GM18951 (cell line): ENCODE measurements around the gene WDR55.
"Not testable (repeated sequence)": the region's sequence is repeated elsewhere in the genome, so short reads cannot be mapped to it uniquely, and the experiment has no call there.

Experiments
- POLR2A ChIP-seq: IDR thresholded peaks from 4 replicates; pipeline ENCODE4 v1.6.1; 2011; ENCODE audit warnings: mild to moderate bottlenecking; ENCODE audit not compliant: insufficient read length, insufficient read depth; ENCODE audit errors: extremely low read depth
- in situ Hi-C: fragments of 300-500 bp; cut with MboI; formaldehyde crosslinking; loops from one replicate; pipeline ENCODE4 v1.12.0; 2022; ENCODE audit warnings: low sequenced_read_pairs, mixed read lengths, inconsistent platforms; ENCODE audit not compliant: unreplicated experiment

The WDR55 gene

DNA sequence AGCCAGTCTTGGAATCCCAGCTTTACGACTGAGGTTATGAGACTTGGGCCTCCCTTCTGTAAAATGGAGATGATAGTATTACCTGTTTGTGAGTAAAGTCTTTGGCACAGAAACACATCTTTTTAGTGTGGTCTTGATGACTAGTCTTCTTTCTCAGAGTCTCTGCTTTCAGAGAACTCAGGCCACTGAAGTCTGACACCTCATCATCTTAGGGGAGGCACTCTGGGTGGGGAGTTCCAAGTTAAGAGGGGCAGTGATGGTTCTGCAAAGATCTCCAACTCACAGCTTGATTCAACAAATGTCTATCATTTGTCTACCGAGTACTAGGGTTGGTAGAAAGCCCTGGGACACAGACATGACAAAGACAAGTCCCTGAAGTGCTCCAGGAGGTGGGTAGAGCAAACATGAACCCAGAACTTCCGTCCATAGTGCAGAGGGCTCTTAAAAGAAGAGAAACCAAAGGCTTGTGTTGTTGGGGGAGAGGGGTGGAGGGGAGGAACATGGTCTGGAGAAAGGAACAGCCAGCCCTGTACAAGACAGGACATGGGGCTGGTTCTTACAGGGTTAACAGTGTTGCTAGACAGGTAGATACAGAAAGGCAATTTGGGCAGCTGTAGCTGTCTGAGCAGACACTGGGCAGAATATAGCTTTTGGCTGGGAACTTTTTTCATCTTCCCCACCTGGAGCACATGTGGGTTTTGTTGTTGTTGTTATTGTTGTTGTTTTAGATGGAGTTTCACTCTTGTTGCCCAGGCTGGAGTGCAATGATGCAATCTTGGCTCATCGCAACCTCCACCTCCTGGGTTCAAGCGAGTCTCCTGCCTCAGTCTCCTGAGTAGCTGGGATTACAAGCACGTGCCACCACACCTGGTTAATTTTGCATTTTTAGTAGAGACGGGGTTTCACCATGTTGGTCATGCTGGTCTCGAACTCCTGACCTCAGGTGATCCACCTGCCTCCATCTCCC is 29.1 kb upstream of the WDR55 start:
- in situ Hi-C loops: no loop called here
- TF ChIP-seq POLR2A: no peak

DNA sequence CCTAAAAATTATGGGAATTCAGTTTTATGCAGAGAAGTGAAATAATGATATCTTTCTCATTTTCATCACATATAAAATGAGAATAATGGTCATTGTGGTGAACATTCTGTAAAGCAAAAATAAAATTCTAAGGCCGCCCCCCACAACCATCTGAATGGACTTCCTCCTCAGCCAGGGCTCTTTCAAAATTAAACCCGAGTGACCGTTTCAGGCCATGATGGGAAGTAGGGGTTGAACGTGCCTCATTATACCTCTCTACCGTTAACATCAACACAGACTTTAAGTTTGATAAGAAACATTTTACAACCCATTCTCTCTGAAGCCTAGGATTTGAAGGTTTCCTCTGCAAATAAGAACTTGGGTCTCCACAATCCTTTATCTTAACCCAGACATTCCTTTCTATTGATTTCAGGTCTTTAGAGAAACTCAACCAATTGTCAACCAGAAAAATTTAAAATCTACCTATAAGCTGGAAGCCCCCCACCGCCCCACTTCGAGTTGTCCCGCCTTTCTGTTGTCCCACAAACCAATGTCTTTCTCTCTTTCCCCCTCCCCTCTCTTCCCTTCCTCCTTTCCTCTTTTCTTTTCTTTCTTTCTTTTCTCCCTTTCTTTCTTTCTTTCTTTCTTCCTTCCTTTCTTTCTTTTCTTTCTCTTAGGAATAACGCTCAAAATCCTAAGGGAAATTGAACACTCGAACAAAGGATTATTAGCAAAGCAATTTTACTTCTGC is 27.2 kb upstream of the WDR55 start:
- in situ Hi-C loops: no loop called here
- no peak for TF ChIP-seq POLR2A

- in situ Hi-C loops: not testable (repeated sequence)
These were observed 25.9 kb upstream of the WDR55 start for GRCh38 chr5:140638898-140639147.

DNA sequence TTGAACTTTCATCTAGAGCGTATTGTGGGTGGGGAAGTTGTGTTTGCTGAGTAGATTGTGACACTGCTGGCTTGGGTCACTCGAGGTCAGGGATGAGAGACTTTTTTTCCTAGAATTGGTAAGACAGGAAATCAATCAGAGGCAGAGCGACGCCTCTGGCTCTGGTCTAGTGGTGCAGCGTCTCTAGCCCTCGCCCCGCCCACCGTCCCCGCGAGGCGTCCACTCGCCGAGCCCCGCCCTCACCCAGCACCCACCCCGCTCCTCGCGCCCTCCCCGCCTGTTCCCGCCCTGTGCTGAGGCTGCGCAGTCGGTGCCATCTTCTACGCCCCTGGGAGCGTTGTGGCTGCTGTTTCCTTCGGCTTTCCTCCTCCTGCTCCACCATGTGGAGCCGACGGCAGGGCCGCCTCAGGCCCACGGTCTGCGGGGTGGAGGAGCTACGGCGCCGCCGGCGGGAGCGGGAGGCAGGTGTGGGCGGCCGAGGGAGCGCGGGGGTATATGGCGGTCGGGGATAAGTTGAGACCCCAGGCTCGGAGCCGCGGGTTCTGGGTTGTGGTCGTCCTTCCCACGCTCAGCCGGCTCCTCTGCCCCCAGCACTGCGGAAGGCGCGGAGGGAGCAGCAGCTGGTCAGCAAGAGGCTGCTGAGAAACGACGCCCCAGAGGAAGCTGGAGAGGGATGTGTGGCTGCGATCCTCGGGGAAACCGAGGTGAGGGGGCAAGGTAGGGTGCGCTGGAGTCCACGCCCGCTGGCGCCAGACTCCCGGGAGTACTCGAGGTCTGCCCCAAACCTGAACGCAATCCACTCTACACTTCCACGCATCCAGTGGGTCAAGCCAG is 25.3 kb upstream of the WDR55 start, which contains the start of gene TMCO6:
TMCO6 (plus strand) TSS at position 304 of the 834 bp plus-strand sequence; CDS start at position 381, 77 bp downstream.
- in situ Hi-C loops: no loop called here
- peak; percentile 86 for TF ChIP-seq POLR2A

DNA sequence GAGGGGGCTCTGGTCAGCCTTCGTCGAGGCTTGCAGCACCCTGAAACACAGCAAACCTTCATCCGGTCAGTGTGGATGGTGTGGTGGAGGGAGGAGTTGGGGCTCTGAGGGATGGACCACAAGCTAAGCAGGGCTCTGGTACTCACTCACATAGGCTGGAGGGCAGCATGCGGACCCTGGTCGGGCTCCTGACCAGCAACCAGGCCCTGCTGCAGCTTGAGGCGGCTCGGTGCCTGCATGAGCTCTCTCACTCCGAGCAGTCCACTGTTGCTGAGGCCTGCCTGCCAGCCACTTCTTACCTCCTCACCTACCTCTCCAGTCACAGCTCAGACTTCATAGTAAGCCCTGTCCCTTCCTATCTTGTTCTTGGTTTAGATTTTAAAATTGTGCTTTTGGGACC is 23.0 kb upstream of the WDR55 start:
- in situ Hi-C loops: no loop called here

DNA sequence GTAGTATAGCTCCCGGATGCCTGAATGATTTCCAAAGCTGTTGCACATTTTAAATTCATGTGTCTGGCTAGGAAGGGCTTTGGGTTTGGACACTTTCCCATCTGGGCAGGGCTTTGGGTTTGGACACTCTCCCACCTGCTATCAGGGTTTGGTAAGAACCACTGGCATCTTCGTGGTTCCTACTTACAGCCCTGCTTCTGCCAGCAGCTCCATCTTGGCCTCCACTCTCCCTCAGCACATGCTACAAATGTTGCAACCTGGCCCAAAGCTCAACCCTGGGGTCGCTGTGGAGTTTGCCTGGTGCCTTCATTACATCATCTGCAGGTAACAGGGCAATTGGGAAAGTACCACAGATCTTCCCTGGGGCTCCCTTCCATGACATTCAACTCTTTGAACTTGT is 22.0 kb upstream of the WDR55 start:
- in situ Hi-C loops: no loop called here
- no peak for TF ChIP-seq POLR2A

More for the DNA sequence above, 23.0 kb upstream of the WDR55 start:
- no peak for TF ChIP-seq POLR2A

DNA sequence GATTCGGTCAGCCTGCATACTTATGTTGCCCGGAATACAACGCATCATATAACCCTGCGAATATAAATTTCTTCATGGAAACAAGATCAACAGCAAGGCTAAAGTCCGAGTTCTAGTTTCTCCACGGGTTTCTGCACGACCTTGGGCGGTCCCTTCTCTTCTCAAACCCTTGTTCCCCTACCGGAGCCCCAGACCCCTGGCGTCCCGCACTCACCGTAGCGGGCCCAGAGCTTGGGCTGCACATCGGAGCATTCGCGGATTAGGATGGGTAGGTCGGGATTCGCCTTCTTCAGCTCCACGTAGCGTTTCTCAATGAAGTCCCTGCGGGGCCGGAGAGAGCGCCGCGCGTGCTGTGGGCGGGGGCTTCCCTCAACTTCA is 17.7 kb upstream of the WDR55 start:
- in situ Hi-C loops: no loop called here
- TF ChIP-seq POLR2A: no peak

GRCh38 chr5:140658870-140659269 is 5.8 kb upstream of the WDR55 start:
- no peak for TF ChIP-seq POLR2A

DNA sequence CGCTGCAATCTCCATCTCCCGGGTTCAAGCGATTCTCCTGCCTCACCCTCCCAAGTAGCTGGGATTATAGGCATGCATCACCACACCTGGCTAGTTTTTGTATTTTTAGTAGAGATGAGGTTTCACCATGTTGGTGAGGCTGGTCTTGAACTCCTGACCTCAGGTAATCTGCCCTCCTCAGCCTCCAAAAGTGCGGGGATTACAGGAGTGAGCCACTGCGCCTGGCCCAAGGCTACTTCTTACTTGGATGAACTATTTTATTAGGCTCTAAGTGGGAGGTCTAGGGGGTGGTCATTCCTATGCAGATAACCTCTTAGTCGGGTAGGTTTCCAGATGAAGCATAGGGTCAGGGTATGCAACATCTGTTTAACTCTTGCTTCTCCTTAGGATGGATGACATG is 4.3 kb upstream of the WDR55 start:
- in situ Hi-C loops: not testable (repeated sequence)

More at GRCh38 chr5:140658870-140659269, 5.8 kb upstream of the WDR55 start:
- in situ Hi-C loops: no loop called here

DNA sequence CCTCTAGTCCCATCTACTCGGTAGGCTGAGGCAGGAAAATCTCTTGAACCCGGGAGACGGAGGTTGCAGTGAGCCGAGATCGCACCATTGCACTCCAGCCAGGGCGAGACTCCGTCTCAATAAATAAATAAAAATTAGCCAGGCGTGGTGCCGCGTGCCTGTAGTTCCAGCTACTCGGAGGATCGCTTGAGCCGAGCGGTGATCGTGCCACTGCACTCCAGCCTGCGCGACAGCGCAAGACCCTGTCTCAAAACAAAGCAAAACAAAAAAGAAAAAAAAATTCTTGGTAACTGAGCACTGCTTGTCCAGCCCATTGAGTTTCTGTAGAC is 710 bp upstream of the WDR55 start:
- no peak for TF ChIP-seq POLR2A
- in situ Hi-C loops: no loop called here

DNA sequence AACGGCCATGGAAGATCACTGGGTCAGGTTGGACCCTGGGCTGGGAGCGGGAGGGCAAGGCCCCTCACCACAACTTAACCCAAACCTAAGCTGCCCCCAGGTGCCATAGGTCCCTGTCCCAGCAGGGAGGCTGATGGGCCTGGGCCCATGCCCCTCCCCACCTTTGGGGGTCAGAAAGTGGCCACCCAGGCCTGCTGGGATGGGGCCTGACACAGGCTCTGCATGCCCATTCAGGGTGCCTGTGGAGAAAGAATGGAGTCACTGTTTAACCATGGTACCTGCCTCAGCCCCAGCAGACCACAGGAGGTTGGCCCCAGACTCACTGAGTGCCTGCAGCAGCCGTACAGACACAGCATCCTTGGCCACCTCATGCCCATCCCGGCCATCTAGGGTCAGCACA is 6.3 kb downstream of the WDR55 start:
- in situ Hi-C loops: not testable (repeated sequence)

DNA sequence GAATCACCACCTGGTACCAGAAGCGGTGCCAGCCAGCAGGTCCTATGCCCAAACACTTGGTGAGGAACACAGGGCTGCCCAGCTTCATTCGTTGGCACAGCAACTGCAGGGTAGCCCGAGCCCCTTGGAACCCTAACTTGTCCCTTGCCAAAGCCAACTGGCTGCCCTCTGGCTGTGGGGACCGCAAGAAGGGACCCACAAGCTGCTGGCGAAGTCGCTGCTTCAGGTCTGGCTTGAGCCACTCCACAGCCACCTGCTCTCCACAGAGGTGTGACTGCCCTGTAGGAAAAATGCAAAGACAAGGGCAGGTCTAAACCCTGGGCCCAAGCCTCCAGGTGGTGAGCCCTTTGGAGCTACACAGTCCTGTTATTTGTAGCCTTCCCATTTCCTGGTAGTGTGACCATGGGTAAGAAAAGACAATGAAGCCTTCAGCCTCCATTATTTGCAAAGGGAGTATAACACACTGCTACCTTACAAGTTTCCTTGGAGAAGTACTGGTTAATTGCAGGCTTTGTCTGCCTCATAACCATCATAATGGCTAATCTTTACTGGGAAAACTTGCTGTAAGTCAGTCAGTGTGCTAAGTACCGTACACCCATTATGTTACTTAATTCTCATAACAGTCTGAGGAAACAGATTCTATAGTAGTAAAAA is 6.9 kb downstream of the WDR55 start:
- in situ Hi-C loops: no loop called here
- no peak for TF ChIP-seq POLR2A
